ENCODE measurements around the gene ELFN1. TPM values are rescaled to one million over a fixed set of nuclear protein-coding genes. Genes with fewer than 3 reads are reported as not detected.

ELFN1 gene
- total RNA-seq, 2 experiments from 2014 or later: 0.20 to 0.36 TPM

DNA sequence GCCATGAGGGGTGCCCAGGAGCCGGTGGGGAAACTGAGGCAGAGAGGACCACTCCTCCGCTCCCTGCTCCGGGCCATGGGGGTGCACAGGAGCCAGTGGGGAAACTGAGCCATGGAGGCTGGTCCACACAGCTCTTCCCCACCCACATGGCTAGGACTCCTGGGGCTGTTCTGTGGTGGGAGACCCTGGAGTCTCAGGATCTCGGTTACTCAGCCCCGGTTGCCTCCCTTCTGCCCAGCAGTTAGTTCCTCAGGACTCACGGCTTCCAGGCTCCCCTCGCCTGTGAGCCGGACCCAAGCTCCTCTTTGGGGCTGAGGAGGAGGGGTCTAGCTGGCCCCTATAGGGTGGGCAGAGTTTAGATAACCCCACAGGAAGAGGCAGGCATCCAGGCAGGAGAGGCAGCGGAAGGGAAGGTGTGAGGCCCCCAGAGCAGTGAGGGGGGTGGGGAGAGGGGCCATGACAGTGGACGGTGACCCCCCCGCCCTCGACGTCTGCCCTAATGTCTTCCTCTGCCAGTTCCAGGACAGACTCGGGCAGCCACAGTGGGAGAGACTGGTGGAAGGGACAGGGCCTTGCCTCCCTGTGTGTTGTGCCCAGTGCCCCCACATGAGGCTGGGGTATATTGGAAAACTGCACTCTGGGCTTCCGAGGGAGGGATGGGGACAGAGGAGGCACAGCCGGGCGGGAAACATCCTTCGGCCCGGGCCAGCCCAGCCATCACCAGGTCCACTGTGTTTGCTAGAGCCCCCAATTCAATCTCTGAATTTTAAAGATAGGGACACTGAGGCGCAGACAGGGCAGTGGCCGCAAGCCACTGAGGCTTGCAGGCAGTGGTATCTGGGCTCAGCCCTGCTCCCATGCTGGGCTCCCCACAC lies 4.3 kb downstream of the ELFN1 start:
- no peak overlapping the region for H3K27ac Mint-ChIP-seq
- CTCF ChIA-PET: no interaction called here

DNA sequence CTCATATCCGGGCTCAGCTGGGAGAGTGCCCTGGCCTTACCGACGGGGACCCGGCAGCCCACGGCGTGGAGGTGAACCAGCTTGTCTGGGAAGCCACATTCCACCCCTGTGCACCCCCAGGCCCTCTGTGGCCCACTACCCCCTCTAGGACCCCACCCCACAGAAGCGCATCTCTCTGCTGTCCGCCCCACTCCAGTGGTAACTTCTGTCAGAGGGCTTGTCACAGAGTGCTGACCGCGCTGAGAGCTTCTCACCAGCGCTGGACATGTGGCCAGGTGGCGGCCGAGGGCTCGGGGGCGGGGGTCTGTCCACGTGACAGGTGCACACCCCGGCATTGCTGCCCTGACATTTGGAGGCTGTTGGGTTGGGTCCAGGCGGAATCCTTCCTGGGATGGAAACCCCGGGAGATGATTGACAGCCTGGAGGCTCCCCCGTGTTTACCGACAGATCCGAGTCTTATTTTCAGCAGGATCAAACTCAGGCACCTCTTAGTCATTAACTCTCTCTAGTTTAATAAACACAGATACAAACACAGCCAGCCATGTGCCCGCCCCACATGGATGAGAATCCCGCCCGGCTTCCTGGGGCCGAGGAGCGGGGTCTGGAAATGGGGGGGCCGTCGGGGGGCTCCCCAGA lies 5.1 kb downstream of the ELFN1 start:
- no peaks in the 10 kb centered on the region for H3K4me1 Mint-ChIP-seq (ENCODE audit: low read depth)
- DNase-seq: no peak
- intact Hi-C loops (cut with micrococcal nuclease): no loop called here
- CTCF ChIA-PET: no interaction called here
- no peak overlapping the region for H3K27ac Mint-ChIP-seq
- H3K9me3 Mint-ChIP-seq: no peaks in the 10 kb centered on the region
- POLR2A ChIA-PET: no interaction called here
- no peaks in the 10 kb centered on the region for H3K36me3 Mint-ChIP-seq (ENCODE audit: low read depth)
- peaks cover 16% of the 10 kb centered on the region for H3K27me3 Mint-ChIP-seq
- no peak for ATAC-seq
- TF ChIP-seq, protein P1, sequence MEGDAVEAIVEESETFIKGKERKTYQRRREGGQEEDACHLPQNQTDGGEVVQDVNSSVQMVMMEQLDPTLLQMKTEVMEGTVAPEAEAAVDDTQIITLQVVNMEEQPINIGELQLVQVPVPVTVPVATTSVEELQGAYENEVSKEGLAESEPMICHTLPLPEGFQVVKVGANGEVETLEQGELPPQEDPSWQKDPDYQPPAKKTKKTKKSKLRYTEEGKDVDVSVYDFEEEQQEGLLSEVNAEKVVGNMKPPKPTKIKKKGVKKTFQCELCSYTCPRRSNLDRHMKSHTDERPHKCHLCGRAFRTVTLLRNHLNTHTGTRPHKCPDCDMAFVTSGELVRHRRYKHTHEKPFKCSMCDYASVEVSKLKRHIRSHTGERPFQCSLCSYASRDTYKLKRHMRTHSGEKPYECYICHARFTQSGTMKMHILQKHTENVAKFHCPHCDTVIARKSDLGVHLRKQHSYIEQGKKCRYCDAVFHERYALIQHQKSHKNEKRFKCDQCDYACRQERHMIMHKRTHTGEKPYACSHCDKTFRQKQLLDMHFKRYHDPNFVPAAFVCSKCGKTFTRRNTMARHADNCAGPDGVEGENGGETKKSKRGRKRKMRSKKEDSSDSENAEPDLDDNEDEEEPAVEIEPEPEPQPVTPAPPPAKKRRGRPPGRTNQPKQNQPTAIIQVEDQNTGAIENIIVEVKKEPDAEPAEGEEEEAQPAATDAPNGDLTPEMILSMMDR (IDR thresholded peaks at IDR 0.05): no peak
- no peak overlapping the region for H3K4me3 Mint-ChIP-seq

More for the DNA sequence above, 4.3 kb downstream of the ELFN1 start:
- Mint-ChIP-seq H3K4me1 (ENCODE audit: low read depth) (no peaks in the 10 kb centered on the region), H3K36me3 (ENCODE audit: low read depth) (no peaks in the 10 kb centered on the region), H3K4me3 (no peak overlapping the region), H3K27me3 (peaks cover 16% of the 10 kb centered on the region), H3K9me3 (no peaks in the 10 kb centered on the region)
- TF ChIP-seq, protein P1 (IDR thresholded peaks at IDR 0.05): no peak
- ATAC-seq: no peak
- POLR2A ChIA-PET: no interaction called here
- DNase-seq: no peak
- intact Hi-C loops (cut with micrococcal nuclease): no loop called here

GRCh38 chr7:1675673-1676549 lies 5.8 kb downstream of the ELFN1 start:
- H3K27ac Mint-ChIP-seq: no peak overlapping the region
- no peaks in the 10 kb centered on the region for H3K36me3 Mint-ChIP-seq (ENCODE audit: low read depth)
- intact Hi-C loops (cut with micrococcal nuclease): no loop called here
- POLR2A ChIA-PET: no interaction called here
- peaks cover 16% of the 10 kb centered on the region for H3K27me3 Mint-ChIP-seq
- CTCF ChIA-PET: no interaction called here
- H3K4me1 Mint-ChIP-seq (ENCODE audit: low read depth): no peaks in the 10 kb centered on the region
- ATAC-seq (no peak), DNase-seq (no peak)
- TF ChIP-seq, protein P1 (IDR thresholded peaks at IDR 0.05): no peak
- H3K4me3 Mint-ChIP-seq: no peak overlapping the region
- H3K9me3 Mint-ChIP-seq: no peaks in the 10 kb centered on the region

- Mint-ChIP-seq H3K27me3 (peaks cover 12% of the 10 kb centered on the region), H3K27ac (no peak overlapping the region), H3K9me3 (no peaks in the 10 kb centered on the region), H3K4me1 (ENCODE audit: low read depth) (no peaks in the 10 kb centered on the region), H3K36me3 (ENCODE audit: low read depth) (no peaks in the 10 kb centered on the region), H3K4me3 (no peak overlapping the region)
- ChIA-PET CTCF (no interaction called here), POLR2A (no interaction called here)
- ATAC-seq: no peak
- intact Hi-C loops (cut with micrococcal nuclease): no loop called here
- TF ChIP-seq, protein P1 (IDR thresholded peaks at IDR 0.05): no peak
- DNase-seq: no peak
These were observed 6.5 kb downstream of the ELFN1 start for GRCh38 chr7:1676550-1677078.

Data from activated CD8-positive, alpha-beta T cell treated with anti-CD3 and anti-CD28 coated beads for 36 hours (primary cell).